ENCODE data around the gene PRAMEF12.

The PRAMEF12 gene

DNA sequence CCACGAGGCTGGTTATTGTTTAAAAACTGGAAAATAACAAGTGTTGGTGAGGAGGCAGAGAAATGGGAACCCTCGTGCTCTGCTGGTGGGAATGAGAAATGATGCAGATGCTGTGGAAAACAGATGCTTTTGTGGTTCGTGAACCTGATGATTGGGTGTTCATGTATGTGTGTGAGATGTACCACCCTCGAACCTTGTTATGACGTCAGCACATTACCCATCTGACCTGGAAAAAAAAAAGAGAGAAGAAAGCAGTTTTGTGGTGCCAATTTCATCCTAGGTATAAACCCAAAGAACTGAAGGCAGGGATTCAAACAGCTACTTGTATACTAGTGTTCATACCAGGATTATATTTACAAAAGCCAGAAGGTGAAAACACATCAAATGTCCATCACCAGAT is 33.9 kb upstream of the PRAMEF12 start:
- TF ChIP-seq FOXP2 (optimal IDR thresholded peaks at IDR 0.05; ENCODE audit: borderline replicate concordance, extremely low read depth, extremely low read length, insufficient read depth) (no peak), SIN3A (IDR thresholded peaks at IDR 0.05; ENCODE audit: borderline replicate concordance, insufficient read depth, low read length) (no peak), TAF1 (IDR thresholded peaks at IDR 0.05; ENCODE audit: borderline replicate concordance, insufficient read depth, low read length) (no peak), POLR2AphosphoS5 (IDR thresholded peaks at IDR 0.05; ENCODE audit: low read depth, low read length) (no peak)
- TF ChIP-seq, protein P1, sequence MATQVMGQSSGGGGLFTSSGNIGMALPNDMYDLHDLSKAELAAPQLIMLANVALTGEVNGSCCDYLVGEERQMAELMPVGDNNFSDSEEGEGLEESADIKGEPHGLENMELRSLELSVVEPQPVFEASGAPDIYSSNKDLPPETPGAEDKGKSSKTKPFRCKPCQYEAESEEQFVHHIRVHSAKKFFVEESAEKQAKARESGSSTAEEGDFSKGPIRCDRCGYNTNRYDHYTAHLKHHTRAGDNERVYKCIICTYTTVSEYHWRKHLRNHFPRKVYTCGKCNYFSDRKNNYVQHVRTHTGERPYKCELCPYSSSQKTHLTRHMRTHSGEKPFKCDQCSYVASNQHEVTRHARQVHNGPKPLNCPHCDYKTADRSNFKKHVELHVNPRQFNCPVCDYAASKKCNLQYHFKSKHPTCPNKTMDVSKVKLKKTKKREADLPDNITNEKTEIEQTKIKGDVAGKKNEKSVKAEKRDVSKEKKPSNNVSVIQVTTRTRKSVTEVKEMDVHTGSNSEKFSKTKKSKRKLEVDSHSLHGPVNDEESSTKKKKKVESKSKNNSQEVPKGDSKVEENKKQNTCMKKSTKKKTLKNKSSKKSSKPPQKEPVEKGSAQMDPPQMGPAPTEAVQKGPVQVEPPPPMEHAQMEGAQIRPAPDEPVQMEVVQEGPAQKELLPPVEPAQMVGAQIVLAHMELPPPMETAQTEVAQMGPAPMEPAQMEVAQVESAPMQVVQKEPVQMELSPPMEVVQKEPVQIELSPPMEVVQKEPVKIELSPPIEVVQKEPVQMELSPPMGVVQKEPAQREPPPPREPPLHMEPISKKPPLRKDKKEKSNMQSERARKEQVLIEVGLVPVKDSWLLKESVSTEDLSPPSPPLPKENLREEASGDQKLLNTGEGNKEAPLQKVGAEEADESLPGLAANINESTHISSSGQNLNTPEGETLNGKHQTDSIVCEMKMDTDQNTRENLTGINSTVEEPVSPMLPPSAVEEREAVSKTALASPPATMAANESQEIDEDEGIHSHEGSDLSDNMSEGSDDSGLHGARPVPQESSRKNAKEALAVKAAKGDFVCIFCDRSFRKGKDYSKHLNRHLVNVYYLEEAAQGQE (IDR thresholded peaks at IDR 0.05; ENCODE audit: insufficient read depth in 1 of 2, low read depth in 2 of 2, low read length in 2 of 2) = no peak

DNA sequence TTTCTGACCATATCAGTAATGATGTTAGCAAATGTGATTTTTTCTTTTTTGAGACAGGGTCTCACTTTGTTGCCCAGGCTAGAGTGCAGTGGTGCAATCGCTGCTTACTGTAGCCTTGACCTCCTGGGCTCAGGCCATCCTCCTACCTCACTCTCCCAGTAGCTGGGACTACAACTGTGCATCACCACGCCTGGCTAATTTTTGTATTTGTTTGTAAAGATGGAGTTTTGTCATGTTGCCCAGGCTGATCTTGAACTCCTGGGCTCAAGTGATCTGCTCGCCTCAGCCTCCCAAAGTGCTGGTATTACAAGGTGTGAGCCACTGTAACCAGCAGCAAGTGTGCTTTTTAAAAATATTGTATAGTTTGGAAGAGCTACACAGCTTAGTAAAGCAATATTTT is 31.6 kb upstream of the PRAMEF12 start:
- TF ChIP-seq TAF1 (IDR thresholded peaks at IDR 0.05; ENCODE audit: borderline replicate concordance, insufficient read depth, low read length) = no peak
- no peak for TF ChIP-seq FOXP2 (optimal IDR thresholded peaks at IDR 0.05; ENCODE audit: borderline replicate concordance, extremely low read depth, extremely low read length, insufficient read depth)
- no peak for TF ChIP-seq SIN3A (IDR thresholded peaks at IDR 0.05; ENCODE audit: borderline replicate concordance, insufficient read depth, low read length)
- TF ChIP-seq, protein P1 (IDR thresholded peaks at IDR 0.05; ENCODE audit: insufficient read depth in 1 of 2, low read depth in 2 of 2, low read length in 2 of 2) = no peak
- TF ChIP-seq POLR2AphosphoS5 (IDR thresholded peaks at IDR 0.05; ENCODE audit: low read depth, low read length) = no peak

DNA sequence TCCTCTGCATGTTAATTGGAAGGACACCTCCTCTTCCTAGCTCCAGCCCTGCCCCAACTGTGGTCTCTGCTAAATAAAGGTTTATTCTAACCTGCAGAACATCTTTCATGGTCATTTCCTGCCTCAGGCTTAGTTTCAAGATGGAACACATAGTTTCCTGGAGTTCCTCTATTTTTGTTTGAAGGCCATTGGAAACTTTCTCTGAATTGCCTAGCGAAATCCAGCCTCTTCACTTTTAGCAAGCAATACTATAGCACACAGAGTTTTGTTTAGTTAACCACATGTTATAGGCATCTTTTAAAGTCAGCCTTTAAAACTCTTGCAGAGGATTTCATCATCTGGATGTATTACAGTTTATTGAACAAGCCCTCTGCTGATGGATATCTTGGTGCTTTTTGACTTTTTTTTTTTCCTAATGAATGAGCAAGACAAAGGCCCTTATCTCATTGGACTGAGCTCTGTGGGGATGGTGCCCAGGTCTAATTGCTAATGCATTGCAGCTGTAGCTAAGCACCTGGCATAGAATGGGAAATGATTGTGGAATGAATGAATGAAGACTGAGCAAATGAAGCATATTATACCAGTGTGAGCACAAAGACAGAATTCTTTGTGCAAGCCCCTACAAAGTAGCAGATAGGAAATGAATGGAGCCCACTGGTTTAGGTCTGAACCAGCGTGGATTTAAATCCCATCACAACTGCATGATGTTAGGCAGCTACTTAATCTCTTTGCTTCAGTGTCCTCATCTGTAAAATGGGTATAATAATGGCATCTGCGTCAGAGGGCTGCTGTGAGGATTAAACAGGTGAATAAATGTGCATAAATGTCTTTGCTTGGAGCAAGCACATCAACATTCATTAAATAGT is 28.2 kb upstream of the PRAMEF12 start:
- TF ChIP-seq, protein P1 (IDR thresholded peaks at IDR 0.05; ENCODE audit: insufficient read depth in 1 of 2, low read depth in 2 of 2, low read length in 2 of 2) = no peak
- TF ChIP-seq TAF1 (IDR thresholded peaks at IDR 0.05; ENCODE audit: borderline replicate concordance, insufficient read depth, low read length) = no peak
- TF ChIP-seq FOXP2 (optimal IDR thresholded peaks at IDR 0.05; ENCODE audit: borderline replicate concordance, extremely low read depth, extremely low read length, insufficient read depth) = no peak
- TF ChIP-seq POLR2AphosphoS5 (IDR thresholded peaks at IDR 0.05; ENCODE audit: low read depth, low read length) = no peak
- no peak for TF ChIP-seq SIN3A (IDR thresholded peaks at IDR 0.05; ENCODE audit: borderline replicate concordance, insufficient read depth, low read length)

DNA sequence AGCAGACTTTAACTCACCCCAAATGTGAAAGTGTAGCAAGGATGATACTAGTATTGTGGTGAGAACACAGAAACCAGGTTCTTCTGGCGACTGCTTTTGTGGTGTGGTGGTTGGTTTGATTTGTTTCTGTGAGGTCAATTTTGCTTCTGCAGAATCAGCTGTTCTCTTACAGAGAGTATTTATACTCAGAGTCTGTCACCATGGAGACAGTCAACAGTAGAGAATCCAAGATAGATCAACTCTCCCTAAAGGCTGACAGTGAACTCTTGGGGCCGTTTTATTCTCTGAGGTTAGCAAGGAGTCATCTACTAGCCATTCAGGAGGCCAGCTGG is 27.6 kb upstream of the PRAMEF12 start, which contains the start of gene CFAP107:
TSS of gene CFAP107 (plus strand) at position 209 of the 332 bp plus-strand sequence. CDS start 231 bp downstream, outside the sequence.
- no peak for TF ChIP-seq TAF1 (IDR thresholded peaks at IDR 0.05; ENCODE audit: borderline replicate concordance, insufficient read depth, low read length)
- no peak for TF ChIP-seq FOXP2 (optimal IDR thresholded peaks at IDR 0.05; ENCODE audit: borderline replicate concordance, extremely low read depth, extremely low read length, insufficient read depth)
- no peak for TF ChIP-seq SIN3A (IDR thresholded peaks at IDR 0.05; ENCODE audit: borderline replicate concordance, insufficient read depth, low read length)
- TF ChIP-seq, protein P1 (IDR thresholded peaks at IDR 0.05; ENCODE audit: insufficient read depth in 1 of 2, low read depth in 2 of 2, low read length in 2 of 2) = no peak
